Pancreas (tissue), 10 donors: Measurements from ENCODE around the gene FAM174C. TPM values are rescaled to one million over a fixed set of nuclear protein-coding genes. Genes with fewer than 3 reads are reported as not detected.

Source experiments
- ATAC-seq, 4 donors: fragments of 200-7000 bp; cut with Tn5 transposase; one replicate each; pipeline versions ENCODE4 v1.8.0 to v1.9.1; 2020; ENCODE audit warnings: mild to moderate bottlenecking in 4 of 4, moderate library complexity in 4 of 4
- DNase-seq, 6 donors: peaks; one replicate each; pipeline ENCODE4 v3.0.0-alpha.2; 2020
- FAIRE-seq: peaks from 2 replicates; lab custom pipeline; 2012; peaks lifted over from hg19 to GRCh38; lab: Jason Lieb, UNC
- H3K27ac ChIP-seq, 4 donors: fragments of 200-600 bp; sonication (generic); 1 replicate in 3 of 4; 2 replicates in 1 of 4; pipeline versions ENCODE4 v1.5.0 to v1.8.0; 2020
- H3K27me3 ChIP-seq, 4 donors: fragments of 200-600 bp; one replicate each; pipeline ENCODE4 v1.8.0; 2021
- H3K36me3 ChIP-seq, 3 donors: fragments of 200-600 bp; sonication (generic) in 1 of 3; one replicate each; pipeline versions ENCODE4 v1.5.0 to v1.8.0; 2020 to 2021
- H3K4me1 ChIP-seq, 3 donors: fragments of 200-600 bp; one replicate each; pipeline ENCODE4 v1.8.0; 2021
- H3K4me3 ChIP-seq, 4 donors: fragments of 200-600 bp; sonication (generic) in 2 of 4; one replicate each; pipeline versions ENCODE4 v1.5.0 to v1.8.0; 2020 to 2021
- H3K9me3 ChIP-seq, 4 donors: fragments of 200-600 bp; one replicate each; pipeline ENCODE4 v1.8.0; 2021
- WGBS, 2 donors: extraction: QIAGEN DNeasy Blood & Tissue Kit; methylation state at CpG; one replicate each; pipeline ENCODE4 v1.1.7; 2013; 5-methylcytosine and 5-hydroxymethylcytosine counted together
- intact Hi-C, 3 donors: fragments of 100-400 bp; cut with DNase I; formaldehyde crosslinking; loops; one replicate each; pipeline versions ENCODE4 v1.11.1 to v1.14.2; 2022
- polyA plus RNA-seq, 2 donors: library from polyadenylated mRNA; stranded (reverse); fragments of 200-250 nt; gene quantifications; one replicate each; pipeline ENCODE4 v1.2.3, GENCODE V29; 2013
- total RNA-seq, 6 donors: library from RNA; stranded (reverse); fragmentation: NEBNext Ultra II Directional in 4 of 6; extraction: Animal tissue kit (Norgen Biotek cat#: 25700) in 4 of 6; gene quantifications; one replicate each; pipeline versions ENCODE4 v1.2.1 to v1.2.4, GENCODE V29; 2021 to 2023
- TF ChIP-seq, protein P1 (sequence below), 4 donors: fragments of 200-600 bp; sonication (generic) in 3 of 4; IDR thresholded peaks; one replicate each; pipeline versions ENCODE4 v1.5.0 to v1.8.0; 2021; ENCODE audit warnings: antibody characterized with exemption in 4 of 4
- donor health status: healthy with polysubstance abuse.
- donor health status: DM: no; HTN: no; CAD: no; lungs with moderate emphysema.
- donor health status: DM: no; HTN: no; CAD: no.
- donor health status: control.
- donor health status: control.
- donor health status: Bipolar disorder and iron deficiency.
- donor health status: DM: yes; HTN: yes; CAD: no.
- donor health status: DM: no; HTN: no; CAD: no.
- donor health status: DM: no; HTN: no; CAD: no.
- donor health status: DM: yes; HTN: yes; CAD: no.

Gene FAM174C
- total and polyA plus RNA-seq, 8 donors: 16.1 to 83.4 (median 25.4) TPM

DNA sequence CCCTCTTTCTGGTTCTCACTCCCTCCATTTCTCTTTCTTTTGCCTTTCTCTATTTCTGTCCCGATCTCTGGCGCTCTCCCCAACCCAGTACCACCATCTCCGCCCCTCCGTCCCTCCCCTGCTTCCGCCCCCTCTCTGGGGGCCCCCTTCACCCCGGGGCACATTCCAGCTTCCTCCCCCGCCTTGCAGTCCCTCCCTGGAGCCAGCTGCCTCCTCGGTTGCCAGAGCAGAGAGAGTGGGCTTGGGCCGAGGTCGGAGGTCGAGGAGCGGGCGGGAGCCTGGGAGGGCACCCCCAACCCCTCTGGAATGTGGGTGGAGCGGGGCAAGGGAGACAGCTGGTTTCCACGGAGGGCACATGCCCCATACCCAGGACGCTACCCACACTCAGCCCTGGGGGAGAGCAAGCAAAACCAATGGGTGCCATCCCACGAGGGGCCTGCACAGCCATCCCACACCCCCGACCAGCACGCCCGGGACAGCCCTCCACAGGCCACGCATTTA is 12.7 kb upstream of the FAM174C start:
- ATAC-seq (no peak), FAIRE-seq (no peak), DNase-seq (no peak)
- H3K27me3 ChIP-seq: no peaks in the 10 kb centered on the region
- no peaks in the 10 kb centered on the region for H3K9me3 ChIP-seq
- peak overlapping the region in 2 of 4 donors; percentile 11 to 62 for H3K4me3 ChIP-seq
- TF ChIP-seq, protein P1, sequence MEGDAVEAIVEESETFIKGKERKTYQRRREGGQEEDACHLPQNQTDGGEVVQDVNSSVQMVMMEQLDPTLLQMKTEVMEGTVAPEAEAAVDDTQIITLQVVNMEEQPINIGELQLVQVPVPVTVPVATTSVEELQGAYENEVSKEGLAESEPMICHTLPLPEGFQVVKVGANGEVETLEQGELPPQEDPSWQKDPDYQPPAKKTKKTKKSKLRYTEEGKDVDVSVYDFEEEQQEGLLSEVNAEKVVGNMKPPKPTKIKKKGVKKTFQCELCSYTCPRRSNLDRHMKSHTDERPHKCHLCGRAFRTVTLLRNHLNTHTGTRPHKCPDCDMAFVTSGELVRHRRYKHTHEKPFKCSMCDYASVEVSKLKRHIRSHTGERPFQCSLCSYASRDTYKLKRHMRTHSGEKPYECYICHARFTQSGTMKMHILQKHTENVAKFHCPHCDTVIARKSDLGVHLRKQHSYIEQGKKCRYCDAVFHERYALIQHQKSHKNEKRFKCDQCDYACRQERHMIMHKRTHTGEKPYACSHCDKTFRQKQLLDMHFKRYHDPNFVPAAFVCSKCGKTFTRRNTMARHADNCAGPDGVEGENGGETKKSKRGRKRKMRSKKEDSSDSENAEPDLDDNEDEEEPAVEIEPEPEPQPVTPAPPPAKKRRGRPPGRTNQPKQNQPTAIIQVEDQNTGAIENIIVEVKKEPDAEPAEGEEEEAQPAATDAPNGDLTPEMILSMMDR (IDR thresholded peaks at IDR 0.05): no peak
- H3K27ac ChIP-seq: peak overlapping the region; percentile 95 to 98 (median 97)
- peaks cover 0 to under 1% (median 0%) of the 10 kb centered on the region in 3 donors for H3K36me3 ChIP-seq
- WGBS, 2 donors: 51 to 52% methylated on average over 19 to 21 of the region's 21 CpGs
- H3K4me1 ChIP-seq: peaks cover 32 to 68% (median 33%) of the 10 kb centered on the region in 3 donors
- intact Hi-C loops: no loop called here

DNA sequence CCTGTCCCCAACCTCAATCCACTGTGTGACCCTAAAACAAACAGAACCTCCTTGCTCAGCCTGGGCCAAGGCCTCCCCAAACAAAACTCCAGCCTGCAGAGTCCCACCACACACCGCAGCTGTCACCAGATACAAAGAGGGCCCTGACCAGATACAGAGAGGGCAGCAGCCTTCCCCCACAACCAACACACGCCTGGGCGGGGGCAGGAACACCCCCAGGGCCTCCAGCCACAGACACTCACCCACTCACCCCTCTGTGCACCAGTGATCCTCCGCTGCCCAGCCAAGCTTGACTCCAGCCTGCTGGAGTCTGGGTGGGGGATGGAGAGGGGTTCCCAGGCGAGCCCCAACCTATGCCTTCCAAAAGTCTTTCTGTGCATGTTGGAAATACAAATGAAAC is 12.1 kb upstream of the FAM174C start:
- TF ChIP-seq, protein P1 (IDR thresholded peaks at IDR 0.05): no peak
- H3K4me1 ChIP-seq: peaks cover 32 to 69% (median 38%) of the 10 kb centered on the region in 3 donors
- 78% methylated on average over 5 of the region's 5 CpGs for WGBS, 2 donors
- H3K4me3 ChIP-seq: no peak overlapping the region
- H3K27ac ChIP-seq: peak overlapping the region; percentile 95 to 98 (median 97)
- FAIRE-seq (no peak), DNase-seq (peak in 2 of 6 donors; percentile 35 to 38), ATAC-seq (no peak)
- intact Hi-C loops: no loop called here
- H3K36me3 ChIP-seq: no peaks in the 10 kb centered on the region
- no peaks in the 10 kb centered on the region for H3K27me3 ChIP-seq
- no peaks in the 10 kb centered on the region for H3K9me3 ChIP-seq

DNA sequence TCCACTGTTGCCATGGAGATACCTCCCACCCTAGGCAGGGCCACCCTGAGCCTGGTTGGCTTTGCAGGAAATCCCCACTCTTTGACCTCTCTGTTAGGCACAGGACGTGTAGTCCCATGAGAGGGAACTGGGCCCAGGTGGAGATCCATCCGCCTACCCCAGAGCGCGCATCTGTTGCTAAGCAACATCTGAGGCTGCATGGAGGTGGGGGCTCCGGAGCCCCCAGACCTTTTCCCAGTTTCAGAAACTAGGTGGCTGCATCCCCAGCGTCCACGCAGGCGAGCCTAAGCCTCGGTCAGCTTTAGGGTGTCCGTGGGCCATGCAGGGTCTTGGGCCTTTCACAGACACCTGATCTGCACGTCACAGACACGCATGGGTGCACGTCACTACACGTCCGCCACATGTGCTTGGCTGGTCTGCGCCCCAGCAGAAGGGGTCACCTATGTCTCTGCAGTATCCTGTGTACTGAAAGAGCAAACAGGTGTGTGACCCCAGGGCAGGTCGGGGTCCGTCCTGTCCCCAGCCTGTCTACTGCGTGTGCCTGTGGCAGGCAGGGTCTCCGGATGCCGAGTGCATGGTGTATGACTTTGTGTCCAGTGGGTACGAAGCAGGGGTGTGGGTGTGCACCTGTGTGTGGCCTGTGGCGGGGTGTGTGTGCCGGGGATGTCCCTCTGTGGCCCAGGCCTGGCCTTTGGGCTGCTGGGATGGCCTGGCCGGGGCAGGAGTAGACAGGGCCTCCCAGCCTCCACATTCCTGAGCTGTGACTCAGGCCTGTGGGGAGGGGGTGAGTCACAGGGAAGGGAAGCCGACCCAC is 10.3 kb upstream of the FAM174C start:
- WGBS, 2 donors: 74 to 75% methylated on average over 20 to 26 of the region's 26 CpGs
- no peak for FAIRE-seq
- Histone ChIP-seq H3K27me3 (no peaks in the 10 kb centered on the region), H3K4me3 (no peak overlapping the region), H3K9me3 (no peaks in the 10 kb centered on the region), H3K36me3 (no peaks in the 10 kb centered on the region), H3K27ac (peak overlapping the region; percentile 57 to 75 (median 68)), H3K4me1 (peaks cover 38 to 58% (median 40%) of the 10 kb centered on the region in 3 donors)
- peak in 4 of 6 donors; percentile 65 to 75 (median 68) for DNase-seq
- intact Hi-C loops: no loop called here
- no peak for ATAC-seq
- TF ChIP-seq, protein P1 (IDR thresholded peaks at IDR 0.05): no peak

DNA sequence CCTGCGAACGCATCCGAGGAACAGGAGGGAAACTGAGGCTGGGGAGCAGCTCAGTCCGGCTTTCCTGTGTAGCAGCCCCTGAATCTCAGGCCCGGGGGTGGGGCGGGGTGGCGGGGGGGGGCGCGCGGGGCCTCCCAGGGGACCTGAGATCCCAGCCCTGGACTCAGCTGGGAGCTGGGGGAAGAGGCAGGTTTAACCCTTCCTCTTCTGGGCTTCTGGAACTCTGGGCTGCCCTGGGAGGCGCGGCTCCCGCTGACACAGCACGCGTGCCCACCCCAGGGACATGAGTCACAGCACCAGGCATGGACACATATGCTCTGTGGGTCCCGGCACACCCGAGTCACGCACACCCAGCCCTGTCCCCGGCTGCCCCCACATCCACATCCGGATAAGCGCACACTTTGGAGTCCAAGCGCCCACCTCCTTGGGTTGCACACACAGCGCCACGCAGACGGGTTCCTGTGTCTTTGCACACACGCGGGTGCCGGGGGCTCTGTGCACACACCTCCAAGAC is 9.7 kb upstream of the FAM174C start:
- DNase-seq (peak in 4 of 6 donors; percentile 52 to 69 (median 58)), FAIRE-seq (no peak)

More for the DNA sequence above, 9.7 kb upstream of the FAM174C start:
- 50 to 54% methylated on average over 24 to 28 of the region's 28 CpGs for WGBS, 2 donors
- Histone ChIP-seq H3K27ac (peak overlapping the region; percentile 57 to 75 (median 68)), H3K36me3 (no peaks in the 10 kb centered on the region), H3K27me3 (no peaks in the 10 kb centered on the region), H3K4me1 (peaks cover 37 to 56% (median 42%) of the 10 kb centered on the region in 3 donors), H3K4me3 (peak overlapping the region in 2 of 4 donors; percentile 31 to 53), H3K9me3 (no peaks in the 10 kb centered on the region)
- intact Hi-C loops: loop anchor here in 1 of 3 donors (2.0 kb wide), 1 partner anchor 21 kb away; no protein-coding TSS in a partner anchor
- TF ChIP-seq, protein P1 (IDR thresholded peaks at IDR 0.05): no peak
- ATAC-seq: no peak
